Measurements from ENCODE around the gene WDR89. TPM values are rescaled to one million over a fixed set of nuclear protein-coding genes. Genes with fewer than 3 reads are reported as not detected.

The WDR89 gene
- total RNA-seq: 13.9 and 22.4 TPM in 2 replicates

GRCh38 chr14:63641473-63642228 lies at the start of gene WDR89:
TSS of gene WDR89 (minus strand) at chr14:63641871. CDS start at chr14:63599942, 41,929 bp downstream.

Other genes with a start within 250 kb of the WDR89 start
- gene PPP2R5E, start 98.5 kb downstream of the WDR89 start, total RNA-seq: 11.0 and 27.8 TPM in 2 replicates
- gene SGPP1, start 86.2 kb upstream of the WDR89 start, total RNA-seq: 6.5 and 9.4 TPM in 2 replicates
- 61.7 and 96.0 TPM in 2 replicates for gene SYNE2, start 211.1 kb upstream of the WDR89 start, total RNA-seq